Panc1 (cell line): ENCODE measurements around the gene CAMKMT.

Experiments
- SIN3A ChIP-seq: IDR thresholded peaks from 2 replicates; pipeline ENCODE4 v1.6.1; 2012; ENCODE audit warnings: low read depth, mild to moderate bottlenecking, low read length, moderate library complexity, borderline replicate concordance; ENCODE audit not compliant: insufficient read depth
- TF ChIP-seq, protein P1 (sequence below): fragments of 450-650 bp; IDR thresholded peaks from 2 replicates; pipeline ENCODE4 v1.5.1; 2017; ENCODE audit warnings: mild to moderate bottlenecking
- TF ChIP-seq, protein P2 (sequence below), 2 experiments: IDR thresholded peaks; 2 replicates each; pipeline ENCODE4 v1.6.1; 2011 to 2012; ENCODE audit warnings: low read depth in 2 of 2, control low read depth in 1 of 2, low read length in 1 of 2, mild to moderate bottlenecking in 1 of 2, moderate library complexity in 1 of 2; ENCODE audit not compliant: insufficient read depth in 1 of 2

DNA sequence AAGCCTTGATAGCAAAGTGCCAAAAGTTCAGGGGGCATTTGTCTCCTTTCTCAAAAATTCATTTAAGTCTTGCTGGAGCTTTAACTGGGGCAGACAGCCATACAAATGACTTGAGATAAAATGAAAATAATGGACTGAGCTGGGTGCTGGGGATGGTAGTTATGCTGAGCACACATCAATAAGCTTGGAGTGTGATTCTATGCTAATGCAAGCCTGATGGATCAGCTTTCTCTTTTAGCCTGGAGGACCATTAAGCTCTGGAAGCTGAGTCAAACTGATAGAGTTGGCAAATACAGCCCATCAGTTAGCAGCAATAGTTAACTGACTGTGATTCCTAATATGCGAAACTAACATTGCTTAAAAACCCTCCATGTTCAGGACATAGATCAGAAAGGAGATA is 98.0 kb downstream of the CAMKMT start:
- TF ChIP-seq, protein P1, sequence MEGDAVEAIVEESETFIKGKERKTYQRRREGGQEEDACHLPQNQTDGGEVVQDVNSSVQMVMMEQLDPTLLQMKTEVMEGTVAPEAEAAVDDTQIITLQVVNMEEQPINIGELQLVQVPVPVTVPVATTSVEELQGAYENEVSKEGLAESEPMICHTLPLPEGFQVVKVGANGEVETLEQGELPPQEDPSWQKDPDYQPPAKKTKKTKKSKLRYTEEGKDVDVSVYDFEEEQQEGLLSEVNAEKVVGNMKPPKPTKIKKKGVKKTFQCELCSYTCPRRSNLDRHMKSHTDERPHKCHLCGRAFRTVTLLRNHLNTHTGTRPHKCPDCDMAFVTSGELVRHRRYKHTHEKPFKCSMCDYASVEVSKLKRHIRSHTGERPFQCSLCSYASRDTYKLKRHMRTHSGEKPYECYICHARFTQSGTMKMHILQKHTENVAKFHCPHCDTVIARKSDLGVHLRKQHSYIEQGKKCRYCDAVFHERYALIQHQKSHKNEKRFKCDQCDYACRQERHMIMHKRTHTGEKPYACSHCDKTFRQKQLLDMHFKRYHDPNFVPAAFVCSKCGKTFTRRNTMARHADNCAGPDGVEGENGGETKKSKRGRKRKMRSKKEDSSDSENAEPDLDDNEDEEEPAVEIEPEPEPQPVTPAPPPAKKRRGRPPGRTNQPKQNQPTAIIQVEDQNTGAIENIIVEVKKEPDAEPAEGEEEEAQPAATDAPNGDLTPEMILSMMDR: no peak
- TF ChIP-seq, protein P2, sequence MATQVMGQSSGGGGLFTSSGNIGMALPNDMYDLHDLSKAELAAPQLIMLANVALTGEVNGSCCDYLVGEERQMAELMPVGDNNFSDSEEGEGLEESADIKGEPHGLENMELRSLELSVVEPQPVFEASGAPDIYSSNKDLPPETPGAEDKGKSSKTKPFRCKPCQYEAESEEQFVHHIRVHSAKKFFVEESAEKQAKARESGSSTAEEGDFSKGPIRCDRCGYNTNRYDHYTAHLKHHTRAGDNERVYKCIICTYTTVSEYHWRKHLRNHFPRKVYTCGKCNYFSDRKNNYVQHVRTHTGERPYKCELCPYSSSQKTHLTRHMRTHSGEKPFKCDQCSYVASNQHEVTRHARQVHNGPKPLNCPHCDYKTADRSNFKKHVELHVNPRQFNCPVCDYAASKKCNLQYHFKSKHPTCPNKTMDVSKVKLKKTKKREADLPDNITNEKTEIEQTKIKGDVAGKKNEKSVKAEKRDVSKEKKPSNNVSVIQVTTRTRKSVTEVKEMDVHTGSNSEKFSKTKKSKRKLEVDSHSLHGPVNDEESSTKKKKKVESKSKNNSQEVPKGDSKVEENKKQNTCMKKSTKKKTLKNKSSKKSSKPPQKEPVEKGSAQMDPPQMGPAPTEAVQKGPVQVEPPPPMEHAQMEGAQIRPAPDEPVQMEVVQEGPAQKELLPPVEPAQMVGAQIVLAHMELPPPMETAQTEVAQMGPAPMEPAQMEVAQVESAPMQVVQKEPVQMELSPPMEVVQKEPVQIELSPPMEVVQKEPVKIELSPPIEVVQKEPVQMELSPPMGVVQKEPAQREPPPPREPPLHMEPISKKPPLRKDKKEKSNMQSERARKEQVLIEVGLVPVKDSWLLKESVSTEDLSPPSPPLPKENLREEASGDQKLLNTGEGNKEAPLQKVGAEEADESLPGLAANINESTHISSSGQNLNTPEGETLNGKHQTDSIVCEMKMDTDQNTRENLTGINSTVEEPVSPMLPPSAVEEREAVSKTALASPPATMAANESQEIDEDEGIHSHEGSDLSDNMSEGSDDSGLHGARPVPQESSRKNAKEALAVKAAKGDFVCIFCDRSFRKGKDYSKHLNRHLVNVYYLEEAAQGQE (IDR thresholded peaks at IDR 0.05; ENCODE audit: insufficient read depth in 1 of 2, low read depth in 2 of 2, low read length in 1 of 2): no peak
- no peak for TF ChIP-seq SIN3A
